Muscle of leg (tissue), 11 donors: Measurements from ENCODE around the gene FLII. TPM values are rescaled to one million over a fixed set of nuclear protein-coding genes. Genes with fewer than 3 reads are reported as not detected.

Experiments
- DNase-seq: peaks from one replicate; pipeline ENCODE4 v3.0.0; 2013
- H3K27ac ChIP-seq: one replicate; pipeline ENCODE4 v1.5.1; 2013; ENCODE audit warnings: mild to moderate bottlenecking, low read length, control low read depth
- H3K27me3 ChIP-seq: one replicate; pipeline ENCODE4 v1.6.1; 2013; ENCODE audit warnings: low read length; ENCODE audit not compliant: control insufficient read depth, insufficient read depth
- H3K36me3 ChIP-seq: one replicate; pipeline ENCODE4 v1.6.1; 2013; ENCODE audit warnings: low read length; ENCODE audit not compliant: control insufficient read depth, insufficient read depth
- H3K4me1 ChIP-seq: one replicate; pipeline ENCODE4 v1.6.1; 2013; ENCODE audit warnings: low read length; ENCODE audit not compliant: control insufficient read depth, insufficient read depth
- H3K4me3 ChIP-seq: one replicate; pipeline ENCODE4 v1.5.1; 2013; ENCODE audit warnings: low read length, control low read depth
- H3K9me3 ChIP-seq: replicated peaks from 2 replicates; pipeline ENCODE4 v1.6.1; 2013; ENCODE audit warnings: low read depth, low read length; ENCODE audit not compliant: control insufficient read depth
- WGBS: methylation state at CpG from one replicate; pipeline ENCODE4 v1.1.5; 2013; ENCODE audit warnings: missing lambda C conversion rate; ENCODE audit not compliant: insufficient coverage; 5-methylcytosine and 5-hydroxymethylcytosine counted together
- polyA plus RNA-seq, 8 donors: library from polyadenylated mRNA; unstranded; fragments of 120-200 nt; gene quantifications; one replicate each; pipeline versions ENCODE4 v1.2.1 to v1.2.3, GENCODE V29; 2013; ENCODE audit warnings: inconsistent platforms in 1 of 8, low replicate concordance in 1 of 8; ENCODE audit not compliant: insufficient read length in 8 of 8, insufficient read depth in 1 of 8
- total RNA-seq: library from RNA; stranded (reverse); fragments of 120-200 nt; gene quantifications from one replicate; pipeline ENCODE4 v1.2.4, GENCODE V29; 2013

FLII gene
- total and polyA plus RNA-seq, 9 donors = 129 to 181 (median 172) TPM

- H3K9me3 ChIP-seq = no peaks in the 10 kb centered on the region
- 90% methylated on average over 4 of the region's 4 CpGs for WGBS
- no peak for DNase-seq
Measured at GRCh38 chr17:18280249-18280648, 21.7 kb upstream of the FLII start.

GRCh38 chr17:18278867-18279266 lies 20.3 kb upstream of the FLII start:
- Histone ChIP-seq H3K4me3 (no peak overlapping the region), H3K9me3 (no peaks in the 10 kb centered on the region), H3K4me1 (peaks cover 9% of the 10 kb centered on the region), H3K27ac (no peak overlapping the region), H3K27me3 (no peaks in the 10 kb centered on the region), H3K36me3 (peaks cover 76% of the 10 kb centered on the region)
- WGBS = 100% methylated on average over 1 of the region's 3 CpGs
- no peak for DNase-seq

More at GRCh38 chr17:18280249-18280648, 21.7 kb upstream of the FLII start:
- Histone ChIP-seq H3K36me3 (peaks cover 77% of the 10 kb centered on the region), H3K4me3 (no peak overlapping the region), H3K27ac (no peak overlapping the region), H3K27me3 (no peaks in the 10 kb centered on the region), H3K4me1 (peaks cover 9% of the 10 kb centered on the region)

DNA sequence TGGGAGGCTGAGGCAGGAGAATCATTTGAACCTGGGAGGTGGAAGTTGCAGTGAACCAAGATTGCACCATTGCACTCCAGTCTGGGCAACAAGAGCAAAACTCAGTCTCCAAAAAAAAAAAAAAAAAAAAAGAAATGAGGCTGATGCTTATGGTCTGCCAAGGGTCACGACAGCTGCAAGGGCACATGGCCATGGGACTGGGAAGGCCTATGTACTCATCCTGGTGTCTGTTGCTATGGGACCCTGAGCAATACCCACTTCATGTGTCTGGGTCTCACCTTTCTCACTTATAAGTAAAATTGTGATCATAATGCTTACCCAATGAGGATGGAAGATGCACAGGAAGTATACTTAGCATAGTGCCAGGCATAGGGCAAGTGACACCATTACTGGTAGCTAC lies 18.5 kb upstream of the FLII start:
- H3K4me3 ChIP-seq = no peak overlapping the region
- H3K4me1 ChIP-seq = peaks cover 9% of the 10 kb centered on the region
- DNase-seq = peak; percentile 54
- WGBS = no CpG with 5 or more reads among the region's 1 CpG
- no peaks in the 10 kb centered on the region for H3K9me3 ChIP-seq
- peaks cover 70% of the 10 kb centered on the region for H3K36me3 ChIP-seq
- no peaks in the 10 kb centered on the region for H3K27me3 ChIP-seq
- no peak overlapping the region for H3K27ac ChIP-seq

- Histone ChIP-seq H3K36me3 (peaks cover 32% of the 10 kb centered on the region), H3K27me3 (no peaks in the 10 kb centered on the region), H3K4me3 (no peak overlapping the region), H3K4me1 (no peaks in the 10 kb centered on the region), H3K9me3 (no peaks in the 10 kb centered on the region), H3K27ac (no peak overlapping the region)
- DNase-seq = no peak
- 70% methylated on average over 11 of the region's 14 CpGs for WGBS
Measured at GRCh38 chr17:18270046-18270931, 11.8 kb upstream of the FLII start.

DNA sequence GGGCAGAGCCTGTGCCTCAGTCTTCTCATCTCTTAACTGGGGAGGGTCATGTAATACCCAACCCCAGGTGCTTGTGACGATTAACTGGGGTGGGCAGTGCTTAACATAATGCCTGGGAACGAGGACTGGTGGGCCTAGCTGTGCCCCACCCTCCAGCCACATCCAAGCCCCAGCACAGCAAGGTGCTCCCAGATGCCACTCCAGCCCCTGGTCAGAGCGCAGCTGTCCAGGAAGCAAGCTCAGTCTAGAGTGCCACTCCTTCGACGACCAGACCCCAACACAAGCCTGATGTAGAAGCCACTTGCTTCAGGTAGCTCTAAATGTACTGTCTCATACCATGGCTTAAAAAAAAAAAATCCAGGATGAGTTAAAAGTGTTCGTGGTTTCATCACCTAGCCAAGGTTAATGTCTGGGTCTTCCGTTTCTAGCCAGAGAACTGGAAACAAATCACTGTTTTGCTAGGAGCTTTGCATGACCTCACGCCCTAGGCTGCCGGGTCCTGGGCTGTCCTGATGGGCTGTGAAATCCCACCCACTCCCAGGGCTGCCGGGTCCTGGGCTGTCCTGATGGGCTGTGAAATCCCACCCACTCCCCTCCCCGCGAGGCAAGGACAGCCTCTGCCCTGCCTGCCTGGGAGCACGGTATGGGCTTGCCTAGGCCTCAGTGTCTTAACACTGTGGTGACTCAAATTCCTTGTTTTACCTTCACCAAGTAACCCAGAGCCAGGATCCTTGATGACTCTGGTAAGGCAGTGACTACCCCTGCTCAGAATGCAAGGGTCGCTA lies 9.6 kb upstream of the FLII start:
- H3K27ac ChIP-seq = no peak overlapping the region

GRCh38 chr17:18267366-18267765 lies 8.8 kb upstream of the FLII start:
- Histone ChIP-seq H3K4me3 (no peak overlapping the region), H3K4me1 (peaks cover 5% of the 10 kb centered on the region), H3K27ac (no peak overlapping the region), H3K36me3 (peaks cover 38% of the 10 kb centered on the region), H3K27me3 (no peaks in the 10 kb centered on the region), H3K9me3 (no peaks in the 10 kb centered on the region)
- DNase-seq = no peak
- 93% methylated on average over 3 of the region's 10 CpGs for WGBS

More for the DNA sequence above, 9.6 kb upstream of the FLII start:
- DNase-seq = no peak
- H3K9me3 ChIP-seq = no peaks in the 10 kb centered on the region
- H3K36me3 ChIP-seq = peaks cover 36% of the 10 kb centered on the region
- 13% methylated on average over 10 of the region's 14 CpGs for WGBS
- no peaks in the 10 kb centered on the region for H3K27me3 ChIP-seq
- H3K4me3 ChIP-seq = no peak overlapping the region
- H3K4me1 ChIP-seq = no peaks in the 10 kb centered on the region

DNA sequence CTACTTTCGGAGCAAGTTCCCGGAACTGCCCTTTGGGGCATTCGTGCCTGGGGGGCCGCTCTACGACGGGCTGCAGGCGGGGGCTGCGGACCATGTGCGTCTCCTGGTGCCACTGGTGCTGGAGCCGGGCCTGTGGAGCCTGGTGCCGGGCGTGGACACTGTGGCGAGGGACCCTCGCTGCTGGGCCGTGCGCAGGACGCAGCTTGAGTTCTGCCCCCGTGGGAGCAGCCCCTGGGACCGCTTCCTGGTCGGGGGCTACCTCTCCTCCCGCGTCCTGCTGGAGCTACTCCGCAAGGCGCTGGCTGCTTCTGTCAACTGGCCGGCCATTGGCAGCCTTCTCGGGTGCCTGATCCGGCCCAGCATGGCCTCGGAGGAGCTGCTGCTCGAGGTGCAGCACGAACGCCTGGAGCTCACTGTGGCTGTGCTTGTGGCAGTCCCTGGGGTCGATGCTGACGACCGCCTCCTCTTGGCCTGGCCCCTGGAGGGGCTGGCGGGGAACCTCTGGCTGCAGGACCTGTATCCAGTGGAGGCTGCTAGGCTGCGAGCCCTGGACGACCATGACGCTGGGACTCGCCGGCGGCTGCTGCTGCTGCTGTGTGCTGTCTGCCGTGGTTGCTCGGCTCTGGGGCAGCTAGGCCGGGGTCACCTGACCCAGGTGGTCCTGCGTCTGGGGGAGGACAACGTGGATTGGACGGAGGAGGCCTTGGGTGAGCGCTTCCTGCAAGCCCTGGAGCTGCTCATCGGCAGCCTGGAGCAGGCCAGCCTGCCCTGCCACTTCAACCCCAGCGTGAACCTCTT lies 5.5 kb upstream of the FLII start:
- Histone ChIP-seq H3K4me1 (peaks cover 27% of the 10 kb centered on the region), H3K9me3 (no peaks in the 10 kb centered on the region), H3K4me3 (no peak overlapping the region), H3K27me3 (no peaks in the 10 kb centered on the region), H3K36me3 (peaks cover 32% of the 10 kb centered on the region), H3K27ac (no peak overlapping the region)
- WGBS = 88% methylated on average over 49 of the region's 50 CpGs
- no peak for DNase-seq

- H3K27me3 ChIP-seq = no peaks in the 10 kb centered on the region
- no peak for DNase-seq
- H3K4me1 ChIP-seq = peaks cover 34% of the 10 kb centered on the region
- no peak overlapping the region for H3K27ac ChIP-seq
- WGBS = 92% methylated on average over 9 of the region's 12 CpGs
- peaks cover 32% of the 10 kb centered on the region for H3K36me3 ChIP-seq
- H3K4me3 ChIP-seq = no peak overlapping the region
- no peaks in the 10 kb centered on the region for H3K9me3 ChIP-seq
Measured at GRCh38 chr17:18262641-18263040, 4.1 kb upstream of the FLII start.

GRCh38 chr17:18262111-18262510 lies 3.6 kb upstream of the FLII start:
- H3K4me3 ChIP-seq = no peak overlapping the region

More at GRCh38 chr17:18262111-18262510, 3.6 kb upstream of the FLII start:
- H3K27ac ChIP-seq = no peak overlapping the region
- no peaks in the 10 kb centered on the region for H3K27me3 ChIP-seq
- 77% methylated on average over 2 of the region's 2 CpGs for WGBS
- peaks cover 32% of the 10 kb centered on the region for H3K36me3 ChIP-seq
- no peaks in the 10 kb centered on the region for H3K9me3 ChIP-seq
- H3K4me1 ChIP-seq = peaks cover 39% of the 10 kb centered on the region
- DNase-seq = no peak
